ENCODE measurements around the gene ENAH. TPM values are rescaled to one million over a fixed set of nuclear protein-coding genes. Genes with fewer than 3 reads are reported as not detected.

The ENAH gene
- total RNA-seq, 4 donors from 2014 or later: 158 to 295 (median 225) TPM

GRCh38 chr1:225677350-225678124 lies 24.6 kb upstream of the ENAH start:
- Histone ChIP-seq H3K27me3 (no peaks in the 10 kb centered on the region), H3K4me1 (no peaks in the 10 kb centered on the region), H3K9me3 (no peaks in the 10 kb centered on the region), H3K36me3 (no peaks in the 10 kb centered on the region), H3K27ac (no peak overlapping the region), H3K4me3 (peak overlapping the region in 1 of 2 donors; percentile 4)
- TF ChIP-seq CTCF (IDR thresholded peaks at IDR 0.05) (no peak), POLR2A (IDR thresholded peaks at IDR 0.05) (no peak), EP300 (IDR thresholded peaks at IDR 0.05) (no peak), POLR2AphosphoS5 (IDR thresholded peaks at IDR 0.05) (no peak)
- WGBS, 2 donors (ENCODE audit: low coverage in 1 of 2): 67 to 85% methylated on average over 15 to 23 of the region's 40 CpGs
- no peak for ATAC-seq

- H3K27me3 ChIP-seq: no peaks in the 10 kb centered on the region
- no peak for TF ChIP-seq EP300 (IDR thresholded peaks at IDR 0.05)
- no peak for TF ChIP-seq CTCF (IDR thresholded peaks at IDR 0.05)
- no peak for TF ChIP-seq POLR2AphosphoS5 (IDR thresholded peaks at IDR 0.05)
Measured at GRCh38 chr1:225674381-225674780, 21.5 kb upstream of the ENAH start.

GRCh38 chr1:225670806-225671733 lies 18.1 kb upstream of the ENAH start:
- H3K36me3 ChIP-seq: no peaks in the 10 kb centered on the region
- 82 to 90% methylated on average over 2 to 4 of the region's 4 CpGs for WGBS, 2 donors (ENCODE audit: low coverage in 1 of 2)
- no peaks in the 10 kb centered on the region for H3K27me3 ChIP-seq
- H3K4me3 ChIP-seq: no peak overlapping the region
- no peaks in the 10 kb centered on the region for H3K4me1 ChIP-seq
- no peak for TF ChIP-seq EP300 (IDR thresholded peaks at IDR 0.05)
- H3K27ac ChIP-seq: no peak overlapping the region
- H3K9me3 ChIP-seq: no peaks in the 10 kb centered on the region
- ATAC-seq: no peak

More at GRCh38 chr1:225674381-225674780, 21.5 kb upstream of the ENAH start:
- Histone ChIP-seq H3K4me1 (no peaks in the 10 kb centered on the region), H3K9me3 (no peaks in the 10 kb centered on the region), H3K4me3 (no peak overlapping the region), H3K27ac (no peak overlapping the region), H3K36me3 (no peaks in the 10 kb centered on the region)
- 78 to 80% methylated on average over 1 to 2 of the region's 2 CpGs for WGBS, 2 donors (ENCODE audit: low coverage in 1 of 2)
- no peak for ATAC-seq

GRCh38 chr1:225670356-225670755 lies 17.4 kb upstream of the ENAH start:
- Histone ChIP-seq H3K4me3 (no peak overlapping the region), H3K27me3 (no peaks in the 10 kb centered on the region), H3K4me1 (no peaks in the 10 kb centered on the region), H3K27ac (no peak overlapping the region), H3K36me3 (no peaks in the 10 kb centered on the region), H3K9me3 (no peaks in the 10 kb centered on the region)
- ATAC-seq: no peak
- 90 to 91% methylated on average over 5 to 7 of the region's 7 CpGs for WGBS, 2 donors (ENCODE audit: low coverage in 1 of 2)
- TF ChIP-seq CTCF (IDR thresholded peaks at IDR 0.05): no peak
- TF ChIP-seq POLR2AphosphoS5 (IDR thresholded peaks at IDR 0.05): no peak
- no peak for TF ChIP-seq EP300 (IDR thresholded peaks at IDR 0.05)
- no peak for TF ChIP-seq POLR2A (IDR thresholded peaks at IDR 0.05)

- 96 to 100% methylated on average over 1 of the region's 1 CpG for WGBS, 2 donors (ENCODE audit: low coverage in 1 of 2)
- no peak for ATAC-seq
- TF ChIP-seq POLR2A (IDR thresholded peaks at IDR 0.05) (no peak), EP300 (IDR thresholded peaks at IDR 0.05) (no peak), POLR2AphosphoS5 (IDR thresholded peaks at IDR 0.05) (no peak), CTCF (IDR thresholded peaks at IDR 0.05) (no peak)
- Histone ChIP-seq H3K36me3 (no peaks in the 10 kb centered on the region), H3K27me3 (no peaks in the 10 kb centered on the region), H3K4me1 (no peaks in the 10 kb centered on the region), H3K4me3 (no peak overlapping the region), H3K27ac (no peak overlapping the region), H3K9me3 (no peaks in the 10 kb centered on the region)
Measured at GRCh38 chr1:225668222-225668621, 15.3 kb upstream of the ENAH start.

All from gastroesophageal sphincter (tissue), 4 donors.